ENCODE results near the gene IL1F10.

Gene IL1F10

GRCh38 chr2:113024764-113025163, 43.0 kb upstream of the IL1F10 start (continued):
- TF ChIP-seq PBX3 (CRISPR knock-in tag; IDR thresholded peaks at IDR 0.05) (no peak), SCRT2 (tag by site-specific recombination; IDR thresholded peaks at IDR 0.05) (no peak), PRDM6 (tag by site-specific recombination; IDR thresholded peaks at IDR 0.05) (no peak)

GRCh38 chr2:113025737-113026136, 42.0 kb upstream of the IL1F10 start:
- H3K36me3 ChIP-seq (ENCODE audit: control insufficient read depth in 2 of 2, insufficient read depth in 1 of 2, low read length in 2 of 2) = no peaks in the 10 kb centered on the region
- TF ChIP-seq ZNF404 (tag by site-specific recombination; IDR thresholded peaks at IDR 0.05) = no peak
- TF ChIP-seq ZNF292 (tag by site-specific recombination; IDR thresholded peaks at IDR 0.05; ENCODE audit: borderline replicate concordance, low read depth) = no peak
- no peak for TF ChIP-seq ZBTB26 (tag by site-specific recombination; optimal IDR thresholded peaks at IDR 0.05)
- TF ChIP-seq ZNF10 (tag by site-specific recombination; IDR thresholded peaks at IDR 0.05) = no peak
- TF ChIP-seq WT1 (tag by site-specific recombination; IDR thresholded peaks at IDR 0.05) = no peak
- TF ChIP-seq ZFP3 (tag by site-specific recombination; IDR thresholded peaks at IDR 0.05; ENCODE audit: low read depth) = no peak
- ChIA-PET POLR2A (no interaction called here), CTCF (no interaction called here)
- H3K4me3 ChIP-seq (ENCODE audit: low read depth, low read length) = no peak overlapping the region
- no peaks in the 10 kb centered on the region for H3K9me3 ChIP-seq (ENCODE audit: control insufficient read depth, insufficient read depth, low read depth, low read length)
- H3K4me1 ChIP-seq (ENCODE audit: control insufficient read depth, insufficient read depth, low read length) = no peaks in the 10 kb centered on the region
- no peak overlapping the region for H3K27ac ChIP-seq (ENCODE audit: extremely low read depth, low read depth, low read length)

GRCh38 chr2:113027691-113028090, 40.1 kb upstream of the IL1F10 start:
- Histone ChIP-seq H3K4me3 (ENCODE audit: low read depth, low read length) (no peak overlapping the region), H3K4me1 (ENCODE audit: control insufficient read depth, insufficient read depth, low read length) (no peaks in the 10 kb centered on the region), H3K36me3 (ENCODE audit: control insufficient read depth in 2 of 2, insufficient read depth in 1 of 2, low read length in 2 of 2) (no peaks in the 10 kb centered on the region), H3K27ac (ENCODE audit: extremely low read depth, low read depth, low read length) (no peak overlapping the region), H3K9me3 (ENCODE audit: control insufficient read depth, insufficient read depth, low read depth, low read length) (no peaks in the 10 kb centered on the region)
- POLR2A ChIA-PET = no interaction called here
- TF ChIP-seq ATF2 (tag by site-specific recombination; IDR thresholded peaks at IDR 0.05; ENCODE audit: low read depth) = no peak
- CTCF ChIA-PET = interaction anchor here (0.8 to 1.1 kb wide), 2 partner anchors 18 to 242 kb away, joined by 3 read pairs; no protein-coding TSS in a partner anchor

GRCh38 chr2:113028112-113028511, 39.7 kb upstream of the IL1F10 start:
- H3K4me3 ChIP-seq (ENCODE audit: low read depth, low read length) = no peak overlapping the region
- no peaks in the 10 kb centered on the region for H3K4me1 ChIP-seq (ENCODE audit: control insufficient read depth, insufficient read depth, low read length)
- ChIA-PET CTCF (interaction anchor here (0.8 kb wide), 1 partner anchor 241 kb away, joined by 3 read pairs; no protein-coding TSS in a partner anchor), POLR2A (no interaction called here)
- H3K27ac ChIP-seq (ENCODE audit: extremely low read depth, low read depth, low read length) = no peak overlapping the region
- H3K36me3 ChIP-seq (ENCODE audit: control insufficient read depth in 2 of 2, insufficient read depth in 1 of 2, low read length in 2 of 2) = no peaks in the 10 kb centered on the region
- no peaks in the 10 kb centered on the region for H3K9me3 ChIP-seq (ENCODE audit: control insufficient read depth, insufficient read depth, low read depth, low read length)
- no peak for TF ChIP-seq ZFP3 (tag by site-specific recombination; IDR thresholded peaks at IDR 0.05; ENCODE audit: low read depth)
- TF ChIP-seq ZNF394 (tag by site-specific recombination; IDR thresholded peaks at IDR 0.05; ENCODE audit: borderline replicate concordance) = no peak
- TF ChIP-seq ZNF138 (tag by site-specific recombination; IDR thresholded peaks at IDR 0.05; ENCODE audit: borderline replicate concordance) = no peak
- no peak for TF ChIP-seq ZNF658 (tag by site-specific recombination; IDR thresholded peaks at IDR 0.05)
- TF ChIP-seq ZNF521 (tag by site-specific recombination; IDR thresholded peaks at IDR 0.05) = no peak
- no peak for TF ChIP-seq ZNF391 (tag by site-specific recombination; IDR thresholded peaks at IDR 0.05; ENCODE audit: borderline replicate concordance, low read depth)
- no peak for TF ChIP-seq TCF7L2 (IDR thresholded peaks at IDR 0.05; ENCODE audit: borderline replicate concordance, low read depth, low read length)
- no peak for TF ChIP-seq GFI1B (tag by site-specific recombination; IDR thresholded peaks at IDR 0.05)
- no peak for TF ChIP-seq SP3 (tag by site-specific recombination; IDR thresholded peaks at IDR 0.05)
- TF ChIP-seq CTCF (tag by site-specific recombination; IDR thresholded peaks at IDR 0.05) = no peak
- no peak for TF ChIP-seq ZNF600 (tag by site-specific recombination; IDR thresholded peaks at IDR 0.05)
- TF ChIP-seq ZNF660 (tag by site-specific recombination; IDR thresholded peaks at IDR 0.05) = no peak
- no peak for TF ChIP-seq ZNF664 (tag by site-specific recombination; IDR thresholded peaks at IDR 0.05)
- no peak for TF ChIP-seq MZF1 (tag by site-specific recombination; IDR thresholded peaks at IDR 0.05; ENCODE audit: borderline replicate concordance)
- TF ChIP-seq ZNF837 (tag by site-specific recombination; IDR thresholded peaks at IDR 0.05) = no peak
